Stimulated activated naive B cell treated with anti-CD40 and anti-IgM and Interleukin-4, amounts not matched to agents 10 μg/mL and 1 μg/mL and 100 μg/mL, for 72 hours (primary cell): ENCODE data around the gene TBXAS1.

Experiments used
- ATAC-seq, 2 donors: fragments of 150-1000 bp; cut with Tn5 transposase; replicated peaks; 2 replicates each; pipeline ENCODE4 v1.10.0; 2021; ENCODE audit warnings: moderate library complexity in 1 of 2
- DNase-seq: peaks from one replicate; pipeline ENCODE4 v3.0.0; 2021
- H3K27ac Mint-ChIP-seq: one replicate; pipeline ENCODE4 v1.8.0; 2022; ENCODE audit warnings: mild to moderate bottlenecking, mixed read lengths
- H3K27me3 Mint-ChIP-seq, 2 donors: one replicate each; pipeline ENCODE4 v1.8.0; 2022; ENCODE audit warnings: mixed read lengths in 2 of 2
- H3K36me3 Mint-ChIP-seq, 2 donors: one replicate each; pipeline ENCODE4 v1.8.0; 2022; ENCODE audit warnings: mixed read lengths in 2 of 2, mild to moderate bottlenecking in 1 of 2
- H3K4me1 Mint-ChIP-seq, 2 donors: one replicate each; pipeline ENCODE4 v1.8.0; 2022; ENCODE audit warnings: mixed read lengths in 2 of 2, mild to moderate bottlenecking in 1 of 2
- H3K4me3 Mint-ChIP-seq, 2 donors: one replicate each; pipeline ENCODE4 v1.8.0; 2022; ENCODE audit warnings: mild to moderate bottlenecking in 2 of 2, mixed read lengths in 2 of 2, moderate library complexity in 1 of 2
- H3K9me3 Mint-ChIP-seq, 2 donors: one replicate each; pipeline ENCODE4 v1.8.0; 2022; ENCODE audit warnings: mixed read lengths in 2 of 2, mild to moderate bottlenecking in 1 of 2

The TBXAS1 gene

DNA sequence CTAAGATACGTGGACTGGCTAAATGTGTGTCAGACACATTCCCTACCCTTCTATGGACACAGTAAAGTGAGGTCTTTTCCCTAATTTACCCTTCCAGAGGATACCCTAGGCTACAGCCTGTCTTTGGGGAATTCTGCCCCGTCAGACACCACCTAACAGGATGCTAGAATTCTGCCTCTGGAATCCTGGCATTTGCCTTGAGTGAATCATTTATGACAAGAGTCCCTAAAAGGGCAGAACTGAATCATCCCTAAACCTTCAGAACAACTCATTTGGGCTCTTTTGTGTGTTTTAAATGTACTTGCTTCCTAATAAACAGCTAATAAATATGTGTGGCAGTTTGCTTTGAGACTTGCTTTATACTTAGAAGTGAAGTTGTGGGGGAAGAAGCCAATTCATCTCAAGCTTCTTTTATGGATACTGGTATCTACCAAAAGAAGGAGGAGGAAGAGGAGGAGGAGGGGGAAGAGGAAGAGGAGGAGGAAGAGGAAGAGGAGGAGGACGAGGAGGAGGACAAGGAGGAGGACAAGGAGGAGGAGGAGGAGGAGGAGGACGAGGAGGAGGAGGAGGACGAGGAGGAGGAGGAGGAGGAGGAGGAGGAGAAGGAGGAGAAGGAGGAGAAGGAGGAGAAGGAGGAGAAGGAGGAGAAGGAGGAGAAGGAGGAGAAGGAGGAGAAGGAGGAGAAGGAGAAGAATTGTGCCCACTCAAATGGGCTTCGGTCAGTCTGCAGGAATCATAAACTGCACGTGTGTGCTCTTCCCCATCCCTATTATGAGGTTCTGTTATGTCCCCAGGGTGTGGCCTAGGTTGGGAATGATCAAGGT is 206.5 kb downstream of the TBXAS1 start:
- Mint-ChIP-seq H3K4me1 (peaks cover 21 to 45% of the 10 kb centered on the region in 2 donors), H3K27ac (peak overlapping the region; percentile 86), H3K36me3 (peaks cover 42 to 75% of the 10 kb centered on the region in 2 donors)

DNA sequence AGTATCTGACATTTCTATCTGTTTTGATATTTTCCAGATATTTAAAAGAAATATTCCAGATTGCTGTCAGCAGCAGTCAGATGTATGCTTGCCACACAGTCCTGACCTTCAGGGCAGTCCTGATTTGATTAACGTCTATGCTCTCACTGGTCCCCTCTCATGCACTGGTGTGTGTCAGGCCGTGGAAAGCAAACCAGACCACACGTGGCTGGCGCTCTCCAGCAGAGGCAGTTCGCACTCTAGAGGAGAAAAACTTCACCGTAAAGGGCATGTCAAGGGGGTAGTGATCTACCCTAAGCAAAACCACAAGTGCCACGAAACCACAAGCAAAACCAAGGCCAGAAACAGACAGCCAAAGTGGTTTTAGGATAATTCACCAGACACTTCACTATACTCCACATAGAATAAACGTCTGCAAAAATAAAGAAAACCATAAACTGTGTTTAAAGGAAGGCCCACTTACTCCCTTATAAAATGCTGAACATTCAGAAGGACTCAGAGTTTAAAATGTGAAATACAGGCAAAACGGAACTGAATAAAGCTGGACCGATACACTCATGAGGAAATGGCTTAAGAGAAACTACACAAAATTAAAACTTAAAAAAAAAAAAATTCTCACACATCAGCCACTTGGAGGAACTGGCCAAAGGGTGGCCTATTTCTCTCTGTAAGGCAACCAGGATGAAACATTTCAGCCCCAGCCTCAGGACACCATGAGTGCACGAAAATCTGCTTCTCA is 207.3 kb downstream of the TBXAS1 start:
- Mint-ChIP-seq H3K4me3 (peak overlapping the region; percentile 41), H3K36me3 (peaks cover 44 to 76% of the 10 kb centered on the region in 2 donors), H3K27ac (peak overlapping the region; percentile 86), H3K4me1 (peaks cover 21 to 47% of the 10 kb centered on the region in 2 donors), H3K9me3 (no peaks in the 10 kb centered on the region), H3K27me3 (no peaks in the 10 kb centered on the region)
- peak; percentile 53 for DNase-seq
- peak; percentile 98 to 99 for ATAC-seq

More for the DNA sequence above, 206.5 kb downstream of the TBXAS1 start:
- ATAC-seq (no peak), DNase-seq (no peak)
- Mint-ChIP-seq H3K27me3 (no peaks in the 10 kb centered on the region), H3K9me3 (no peaks in the 10 kb centered on the region), H3K4me3 (peak overlapping the region; percentile 41)

DNA sequence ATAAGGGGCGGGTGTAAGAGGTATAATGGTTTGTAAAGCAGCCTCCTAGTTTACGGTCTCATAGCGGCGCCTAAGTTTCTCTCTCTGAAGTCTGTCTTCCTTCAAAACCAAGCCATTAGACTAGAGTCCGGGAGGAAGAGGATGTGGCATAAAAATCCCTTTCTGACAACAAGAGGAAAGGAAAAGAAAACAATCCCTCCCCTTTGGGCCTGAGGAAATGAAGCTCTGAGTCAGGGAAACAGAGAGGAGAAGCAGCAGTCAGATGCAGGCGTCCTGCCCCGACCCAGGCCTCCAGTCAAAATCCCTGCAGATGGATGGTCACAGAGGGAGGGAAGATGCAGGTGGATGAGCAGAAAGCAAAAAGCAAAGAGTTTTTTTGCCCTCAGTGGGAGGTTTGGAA is 210.0 kb downstream of the TBXAS1 start:
- DNase-seq (no peak), ATAC-seq (no peak)
- peaks cover 17 to 39% of the 10 kb centered on the region in 2 donors for H3K4me1 Mint-ChIP-seq
- no peak overlapping the region for H3K27ac Mint-ChIP-seq
- H3K4me3 Mint-ChIP-seq, result no peak overlapping the region
- H3K36me3 Mint-ChIP-seq, result peaks cover 33 to 74% of the 10 kb centered on the region in 2 donors
- no peaks in the 10 kb centered on the region for H3K27me3 Mint-ChIP-seq
- no peaks in the 10 kb centered on the region for H3K9me3 Mint-ChIP-seq

DNA sequence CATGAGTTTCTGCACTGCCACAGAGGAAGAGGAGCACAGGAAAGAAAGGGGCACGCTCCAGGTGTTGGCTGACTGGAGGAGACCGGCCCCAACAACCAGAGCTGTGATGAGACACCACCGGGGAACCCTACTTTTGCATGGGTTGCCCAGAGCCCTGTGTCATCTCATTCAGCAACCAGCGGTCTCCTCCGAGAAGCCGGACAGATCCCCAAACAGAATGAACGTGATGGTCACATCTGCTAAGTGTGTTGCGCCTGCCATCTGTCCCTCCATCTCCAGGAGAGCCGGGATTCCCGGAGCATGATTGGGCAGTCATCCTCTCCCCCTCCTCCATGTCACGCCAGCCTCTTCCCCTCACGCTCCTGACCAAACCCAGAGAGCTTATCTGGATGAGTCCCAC is 210.8 kb downstream of the TBXAS1 start:
- Mint-ChIP-seq H3K27ac (no peak overlapping the region), H3K4me3 (no peak overlapping the region), H3K36me3 (peaks cover 35 to 80% of the 10 kb centered on the region in 2 donors), H3K4me1 (peaks cover 17 to 39% of the 10 kb centered on the region in 2 donors), H3K27me3 (no peaks in the 10 kb centered on the region), H3K9me3 (no peaks in the 10 kb centered on the region)
- no peak for ATAC-seq
- no peak for DNase-seq

DNA sequence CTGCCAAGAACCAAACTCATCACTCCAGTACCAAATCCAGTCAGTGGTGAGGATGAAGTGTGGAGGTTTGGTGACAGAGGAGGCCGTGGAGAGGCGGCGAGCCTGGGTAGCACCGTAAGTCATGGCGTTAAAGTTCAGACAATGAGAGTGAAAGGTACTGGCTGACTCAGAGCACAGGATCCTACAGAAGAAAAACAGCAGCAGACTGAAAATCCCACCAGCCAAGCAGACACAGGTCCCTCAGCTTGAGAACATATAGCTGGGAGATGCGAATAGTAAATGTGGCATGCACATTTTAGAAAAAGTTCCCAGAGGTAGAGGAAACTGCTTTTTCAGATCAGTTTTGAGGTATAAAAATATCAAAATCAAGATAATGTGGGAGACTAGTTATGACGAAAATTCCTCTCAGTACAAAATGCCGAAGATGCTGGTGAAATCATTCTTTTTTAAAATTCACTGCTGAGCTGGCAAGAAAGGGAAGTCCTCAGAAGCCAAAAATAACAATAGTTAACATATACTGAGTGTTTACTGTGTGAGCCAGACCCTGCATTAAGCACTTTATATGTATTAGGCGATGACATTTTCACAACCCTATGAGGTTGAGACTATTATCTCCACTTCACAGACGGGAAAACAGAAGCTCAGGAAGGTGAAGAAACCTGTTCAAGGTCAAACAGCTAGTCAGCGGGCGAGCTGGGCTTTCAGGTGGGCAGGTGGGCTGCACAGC is 212.8 kb downstream of the TBXAS1 start:
- Mint-ChIP-seq H3K4me1 (peaks cover 15 to 36% of the 10 kb centered on the region in 2 donors), H3K27me3 (no peaks in the 10 kb centered on the region), H3K9me3 (no peaks in the 10 kb centered on the region), H3K36me3 (peaks cover 42 to 79% of the 10 kb centered on the region in 2 donors), H3K27ac (peak overlapping the region; percentile 37), H3K4me3 (peak overlapping the region in 1 of 2 donors; percentile 32)
- DNase-seq, result no peak
- ATAC-seq, result no peak

DNA sequence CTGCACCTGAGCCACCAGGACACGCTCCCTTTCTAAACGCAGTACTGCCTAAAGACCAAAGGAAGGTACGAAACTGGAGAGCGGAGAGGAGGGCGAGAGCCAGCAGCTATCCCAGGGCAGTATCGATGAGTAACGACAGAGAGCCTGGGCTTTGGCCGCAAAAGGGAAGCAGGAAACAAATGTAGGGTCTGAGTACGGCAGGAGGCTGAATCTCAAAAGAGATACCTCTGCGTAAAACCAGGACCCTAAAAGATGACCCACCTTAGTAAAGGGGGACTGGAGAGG is 213.3 kb downstream of the TBXAS1 start:
- Mint-ChIP-seq H3K4me3 (no peak overlapping the region), H3K36me3 (peaks cover 42 to 77% of the 10 kb centered on the region in 2 donors), H3K4me1 (peaks cover 15 to 36% of the 10 kb centered on the region in 2 donors), H3K27me3 (no peaks in the 10 kb centered on the region), H3K9me3 (no peaks in the 10 kb centered on the region), H3K27ac (peak overlapping the region; percentile 37)
- DNase-seq (no peak), ATAC-seq (no peak)

DNA sequence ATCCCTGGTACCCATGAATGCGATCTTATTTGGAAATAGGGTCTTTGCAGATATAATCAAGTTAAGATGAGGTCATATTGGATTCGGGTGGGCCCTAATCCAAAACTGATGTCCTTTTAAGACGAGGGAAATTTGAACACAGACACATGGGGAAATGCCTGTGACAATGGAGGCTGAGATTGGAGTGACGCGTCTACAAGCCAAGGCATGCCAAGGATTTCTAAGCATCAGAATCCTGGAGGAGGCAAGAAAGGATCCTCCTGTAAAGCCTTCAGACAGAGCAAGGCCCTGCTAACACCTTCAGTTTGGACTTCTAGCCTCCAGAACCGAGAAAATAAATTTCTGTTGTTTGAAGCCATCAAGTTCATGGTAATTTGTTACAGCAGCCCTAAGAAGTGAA is 215.2 kb downstream of the TBXAS1 start:
- Mint-ChIP-seq H3K27ac (no peak overlapping the region), H3K4me3 (no peak overlapping the region), H3K36me3 (peaks cover 38 to 68% of the 10 kb centered on the region in 2 donors)

DNA sequence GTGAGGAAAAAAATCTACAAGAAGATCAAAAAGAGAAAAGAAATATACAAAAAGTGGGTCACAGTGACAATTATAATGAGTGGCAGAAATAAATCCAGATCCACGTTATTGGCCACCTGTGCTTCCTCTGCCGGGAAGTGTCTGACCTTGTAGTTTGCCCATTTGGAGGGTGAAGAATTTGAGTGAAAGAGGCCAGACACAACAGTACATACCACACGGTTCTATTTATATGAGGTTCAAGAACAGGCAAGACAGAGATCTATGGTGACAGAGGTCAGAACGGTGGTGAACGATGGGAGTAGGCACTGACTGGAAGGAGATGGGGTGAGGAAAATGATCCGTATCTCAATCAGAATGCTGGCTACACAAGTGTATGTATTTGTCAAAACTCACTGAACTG is 216.6 kb downstream of the TBXAS1 start:
- no peak for ATAC-seq
- Mint-ChIP-seq H3K27ac (no peak overlapping the region), H3K4me3 (no peak overlapping the region)

More for the DNA sequence above, 215.2 kb downstream of the TBXAS1 start:
- ATAC-seq, result no peak
- Mint-ChIP-seq H3K4me1 (peaks cover 19 to 46% of the 10 kb centered on the region in 2 donors), H3K27me3 (no peaks in the 10 kb centered on the region), H3K9me3 (no peaks in the 10 kb centered on the region)
- DNase-seq, result no peak

DNA sequence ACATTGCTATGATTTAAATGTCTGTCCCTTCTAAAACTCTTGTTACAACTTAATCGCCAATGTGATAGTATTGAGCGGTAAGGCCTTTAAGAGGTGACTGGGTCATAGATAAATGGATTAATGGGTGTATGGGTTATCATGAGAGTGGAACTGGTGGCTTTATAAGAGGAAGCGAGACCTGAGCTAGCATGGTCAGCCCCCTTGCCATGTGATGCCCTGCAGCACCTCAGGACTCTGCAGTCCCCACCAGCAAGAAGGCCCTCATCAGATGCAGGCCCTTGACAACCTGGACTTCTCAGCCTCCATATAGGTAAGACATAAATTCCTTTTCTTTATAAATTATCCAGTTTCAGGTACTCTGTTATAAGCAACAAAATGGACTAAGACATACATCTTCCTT is 218.1 kb downstream of the TBXAS1 start:
- Mint-ChIP-seq H3K27ac (no peak overlapping the region), H3K4me1 (peaks cover 25 to 58% of the 10 kb centered on the region in 2 donors), H3K36me3 (peaks cover 32 to 61% of the 10 kb centered on the region in 2 donors), H3K4me3 (no peak overlapping the region), H3K9me3 (no peaks in the 10 kb centered on the region), H3K27me3 (no peaks in the 10 kb centered on the region)
- DNase-seq (no peak), ATAC-seq (peak; percentile 56 to 75)

More for the DNA sequence above, 216.6 kb downstream of the TBXAS1 start:
- peaks cover 23 to 55% of the 10 kb centered on the region in 2 donors for H3K4me1 Mint-ChIP-seq
- no peaks in the 10 kb centered on the region for H3K27me3 Mint-ChIP-seq
- no peaks in the 10 kb centered on the region for H3K9me3 Mint-ChIP-seq
- no peak for DNase-seq
- peaks cover 36 to 68% of the 10 kb centered on the region in 2 donors for H3K36me3 Mint-ChIP-seq

DNA sequence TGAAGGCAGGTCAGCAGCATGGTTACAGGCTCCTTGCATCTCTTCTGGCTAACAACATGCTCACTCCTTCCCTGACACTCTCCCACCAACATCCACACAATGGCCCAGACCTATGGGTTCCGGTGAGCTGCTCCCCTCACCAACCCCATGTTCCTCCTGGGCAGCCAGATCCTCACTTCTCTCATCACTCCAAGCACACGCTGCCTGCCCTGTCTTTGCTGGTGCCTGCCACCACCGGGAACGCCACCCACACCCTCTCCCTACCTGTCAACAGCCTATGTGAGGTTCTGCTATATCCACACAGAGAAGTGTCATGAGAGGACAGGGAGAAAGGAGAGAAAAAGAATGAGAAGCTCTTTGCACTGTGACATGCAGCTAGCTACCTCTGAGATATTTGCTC is 219.1 kb downstream of the TBXAS1 start:
- Mint-ChIP-seq H3K4me3 (no peak overlapping the region), H3K36me3 (peaks cover 37 to 63% of the 10 kb centered on the region in 2 donors), H3K27me3 (no peaks in the 10 kb centered on the region), H3K9me3 (no peaks in the 10 kb centered on the region), H3K4me1 (peaks cover 28 to 66% of the 10 kb centered on the region in 2 donors), H3K27ac (peak overlapping the region; percentile 26)
- DNase-seq (no peak), ATAC-seq (no peak)

DNA sequence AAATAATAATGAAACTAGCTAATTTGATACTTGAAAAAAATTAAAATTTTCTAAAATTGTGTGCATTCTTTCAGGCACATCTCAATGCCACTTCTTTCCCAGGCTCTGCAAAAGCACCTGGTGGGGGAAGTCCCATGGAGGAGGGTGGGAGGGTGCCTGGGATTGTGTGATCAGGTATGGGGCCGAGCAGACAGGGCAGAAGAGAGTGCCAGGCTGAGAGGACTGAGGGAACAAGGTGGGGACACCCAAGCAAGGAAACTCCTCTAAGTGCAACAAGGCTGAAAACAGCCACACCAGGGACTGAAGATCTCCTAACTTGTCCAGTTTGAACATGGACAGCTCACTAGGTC is 219.9 kb downstream of the TBXAS1 start:
- DNase-seq (no peak), ATAC-seq (no peak)
- Mint-ChIP-seq H3K9me3 (no peaks in the 10 kb centered on the region), H3K36me3 (peaks cover 38 to 58% of the 10 kb centered on the region in 2 donors), H3K4me1 (peaks cover 35 to 74% of the 10 kb centered on the region in 2 donors), H3K4me3 (no peak overlapping the region), H3K27me3 (no peaks in the 10 kb centered on the region), H3K27ac (no peak overlapping the region)

DNA sequence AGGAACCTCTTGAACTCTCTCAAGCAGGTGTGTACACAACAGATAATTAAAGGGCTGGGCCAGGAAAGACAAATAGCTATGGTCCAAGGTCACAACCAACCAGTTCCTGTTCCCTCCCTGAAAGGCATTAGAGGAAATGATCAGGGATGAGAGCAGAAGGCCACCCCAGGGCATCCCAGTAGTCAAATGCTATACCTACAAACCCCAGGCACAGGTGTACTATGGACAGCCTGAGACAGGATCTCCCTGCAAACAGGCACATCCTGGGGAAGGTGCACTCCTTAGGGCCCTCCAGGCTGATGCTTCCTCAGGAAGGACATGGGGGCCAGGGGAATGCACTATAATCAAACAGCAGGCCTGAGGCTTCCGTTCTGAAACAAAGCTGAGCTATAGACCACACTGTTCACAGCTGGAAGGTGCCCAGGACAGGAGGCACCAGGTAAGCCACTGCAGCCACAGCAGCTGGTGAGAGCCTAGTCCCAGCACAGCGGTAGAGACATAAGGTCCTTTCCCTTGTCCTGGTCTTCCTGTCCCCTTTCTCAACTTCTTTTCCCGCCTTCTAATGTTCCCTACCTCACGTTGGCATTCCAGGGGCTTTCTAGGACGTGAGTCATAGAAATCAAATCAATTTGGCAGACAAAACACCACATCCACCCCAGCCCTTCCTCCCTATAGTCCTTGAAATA is 220.4 kb downstream of the TBXAS1 start:
- H3K27ac Mint-ChIP-seq, result no peak overlapping the region
- no peaks in the 10 kb centered on the region for H3K27me3 Mint-ChIP-seq
- DNase-seq, result no peak
- peaks cover 38 to 53% of the 10 kb centered on the region in 2 donors for H3K36me3 Mint-ChIP-seq
- no peak overlapping the region for H3K4me3 Mint-ChIP-seq
- H3K9me3 Mint-ChIP-seq, result no peaks in the 10 kb centered on the region
- ATAC-seq, result no peak
- peaks cover 40 to 79% of the 10 kb centered on the region in 2 donors for H3K4me1 Mint-ChIP-seq

DNA sequence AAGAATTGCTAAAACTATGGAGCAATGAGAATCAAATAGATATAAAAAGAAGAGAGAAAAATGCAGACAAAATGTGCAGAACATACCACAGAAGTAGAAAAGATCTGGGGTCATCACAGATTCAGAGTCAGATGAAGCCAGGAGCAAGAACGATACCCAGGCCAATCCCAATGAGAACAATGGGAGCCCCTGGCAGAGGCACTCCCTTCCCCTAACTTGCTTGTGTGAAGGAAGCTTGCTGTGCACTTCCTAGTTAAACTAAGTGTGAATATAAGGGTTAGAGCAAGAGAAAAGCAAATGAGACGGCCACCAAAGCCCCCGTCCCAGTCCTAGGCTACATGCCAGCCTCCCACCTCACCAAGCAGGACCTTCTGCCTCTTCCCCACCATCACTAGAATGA is 221.0 kb downstream of the TBXAS1 start:
- Mint-ChIP-seq H3K4me1 (peaks cover 45 to 85% of the 10 kb centered on the region in 2 donors), H3K4me3 (no peak overlapping the region), H3K36me3 (peaks cover 35 to 50% of the 10 kb centered on the region in 2 donors), H3K9me3 (no peaks in the 10 kb centered on the region), H3K27ac (no peak overlapping the region), H3K27me3 (no peaks in the 10 kb centered on the region)
- DNase-seq (no peak), ATAC-seq (no peak)

DNA sequence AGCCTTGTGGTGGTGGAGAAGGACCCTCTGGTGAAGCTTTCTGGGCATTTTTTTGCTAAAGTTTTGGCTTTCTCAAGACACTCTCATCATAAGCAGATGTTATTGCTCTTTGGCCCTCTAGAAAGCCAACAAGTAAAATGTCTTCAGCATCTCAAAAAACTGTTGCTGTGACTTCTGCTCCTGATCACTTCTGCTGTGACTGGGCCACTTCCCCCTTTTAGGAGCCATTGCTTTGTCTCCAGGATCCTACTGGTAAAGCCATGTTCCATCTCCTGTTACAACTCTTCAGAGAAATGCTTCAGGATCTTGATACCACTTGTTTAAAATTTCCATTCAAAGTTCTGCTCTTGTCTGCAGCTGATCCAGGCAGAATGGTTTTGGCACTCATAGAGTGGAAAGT is 222.8 kb downstream of the TBXAS1 start:
- H3K27me3 Mint-ChIP-seq, result no peaks in the 10 kb centered on the region
- H3K27ac Mint-ChIP-seq, result no peak overlapping the region
- ATAC-seq (no peak), DNase-seq (no peak)
- H3K9me3 Mint-ChIP-seq, result no peaks in the 10 kb centered on the region
- no peak overlapping the region for H3K4me3 Mint-ChIP-seq
- H3K36me3 Mint-ChIP-seq, result peaks cover 36 to 45% of the 10 kb centered on the region in 2 donors
- H3K4me1 Mint-ChIP-seq, result peaks cover 45 to 83% of the 10 kb centered on the region in 2 donors
